Ovary (tissue), 3 donors: ENCODE data around the gene HSDL1.

Experiments
- CTCF ChIP-seq, 3 donors: fragments of 450-650 bp in 2 of 3; fragments of 200-600 bp in 1 of 3; IDR thresholded peaks; one replicate each; pipeline versions ENCODE4 v1.5.1 to v1.8.0; 2016 to 2022; ENCODE audit warnings: antibody characterized with exemption in 3 of 3, mild to moderate bottlenecking in 1 of 3
- EP300 ChIP-seq: sonication (generic); formaldehyde crosslinking; IDR thresholded peaks from one replicate; pipeline ENCODE4 v1.6.1; 2017; ENCODE audit warnings: antibody characterized with exemption
- POLR2A ChIP-seq: fragments of 450-650 bp; IDR thresholded peaks from one replicate; pipeline ENCODE4 v1.6.1; 2017; ENCODE audit warnings: antibody characterized with exemption, mild to moderate bottlenecking, moderate library complexity
- donor health status: DM: no; HTN: no; CAD: no.

GRCh38 chr16:84117494-84117843, 27.5 kb downstream of the HSDL1 start:
- TF ChIP-seq CTCF (IDR thresholded peaks at IDR 0.05) (no peak), EP300 (no peak), POLR2A (no peak)
